Astrocyte of the cerebellum (primary cell): ENCODE data around the gene GCNT1.
"Not testable (repeated sequence)": the region's sequence is repeated elsewhere in the genome, so short reads cannot be mapped to it uniquely, and the experiment has no call there.

Source experiments
- DNase-seq: peaks from one replicate; pipeline ENCODE4 v3.0.0-alpha.2; 2011; ENCODE audit warnings: low read depth
- H3K4me3 ChIP-seq: 2 replicates; pipeline ENCODE4 v1.5.1; 2011; ENCODE audit warnings: mild to moderate bottlenecking, low read depth, low read length, moderate library complexity
- in situ Hi-C: cut with HindIII; loops from 2 replicates; pipeline ENCODE4 v1.10.0; 2017; ENCODE audit warnings: low sequenced_read_pairs
- TF ChIP-seq, protein P1 (sequence below): IDR thresholded peaks from 2 replicates; pipeline ENCODE4 v1.5.1; 2012; ENCODE audit warnings: low read length, low read depth, moderate library complexity, mild to moderate bottlenecking; ENCODE audit errors: missing control alignments

GCNT1 gene

GRCh38 chr9:76531231-76531780 is 72.3 kb downstream of the GCNT1 start:
- in situ Hi-C loops = loop anchor here (5.0 kb wide), 1 partner anchor 59 kb away; no protein-coding TSS in a partner anchor
- H3K4me3 ChIP-seq = no peak overlapping the region
- TF ChIP-seq, protein P1, sequence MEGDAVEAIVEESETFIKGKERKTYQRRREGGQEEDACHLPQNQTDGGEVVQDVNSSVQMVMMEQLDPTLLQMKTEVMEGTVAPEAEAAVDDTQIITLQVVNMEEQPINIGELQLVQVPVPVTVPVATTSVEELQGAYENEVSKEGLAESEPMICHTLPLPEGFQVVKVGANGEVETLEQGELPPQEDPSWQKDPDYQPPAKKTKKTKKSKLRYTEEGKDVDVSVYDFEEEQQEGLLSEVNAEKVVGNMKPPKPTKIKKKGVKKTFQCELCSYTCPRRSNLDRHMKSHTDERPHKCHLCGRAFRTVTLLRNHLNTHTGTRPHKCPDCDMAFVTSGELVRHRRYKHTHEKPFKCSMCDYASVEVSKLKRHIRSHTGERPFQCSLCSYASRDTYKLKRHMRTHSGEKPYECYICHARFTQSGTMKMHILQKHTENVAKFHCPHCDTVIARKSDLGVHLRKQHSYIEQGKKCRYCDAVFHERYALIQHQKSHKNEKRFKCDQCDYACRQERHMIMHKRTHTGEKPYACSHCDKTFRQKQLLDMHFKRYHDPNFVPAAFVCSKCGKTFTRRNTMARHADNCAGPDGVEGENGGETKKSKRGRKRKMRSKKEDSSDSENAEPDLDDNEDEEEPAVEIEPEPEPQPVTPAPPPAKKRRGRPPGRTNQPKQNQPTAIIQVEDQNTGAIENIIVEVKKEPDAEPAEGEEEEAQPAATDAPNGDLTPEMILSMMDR = no peak
- no peak for DNase-seq

DNA sequence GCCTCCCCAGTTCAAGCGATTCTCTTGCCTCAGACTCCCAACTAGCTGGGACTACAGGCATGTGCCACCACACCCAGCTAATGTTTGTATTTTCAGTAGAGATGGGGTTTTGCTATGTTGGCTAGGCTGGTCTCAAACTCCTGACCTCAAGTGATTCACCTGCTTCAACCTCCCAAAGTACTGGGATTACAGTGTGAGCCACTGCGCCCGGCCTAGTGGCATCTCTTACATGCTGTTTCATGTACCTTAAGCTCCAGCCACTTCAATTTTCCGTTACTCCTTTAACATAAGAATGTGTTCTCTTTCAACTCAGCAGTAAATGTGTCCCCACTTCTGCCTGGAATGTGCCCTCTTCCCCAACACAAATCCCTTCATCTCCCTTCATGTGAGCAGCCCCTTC is 73.9 kb downstream of the GCNT1 start:
- in situ Hi-C loops = loop anchor here (5.0 kb wide), 1 partner anchor 61 kb away; no protein-coding TSS in a partner anchor
- not testable (repeated sequence) for DNase-seq, H3K4me3 ChIP-seq

DNA sequence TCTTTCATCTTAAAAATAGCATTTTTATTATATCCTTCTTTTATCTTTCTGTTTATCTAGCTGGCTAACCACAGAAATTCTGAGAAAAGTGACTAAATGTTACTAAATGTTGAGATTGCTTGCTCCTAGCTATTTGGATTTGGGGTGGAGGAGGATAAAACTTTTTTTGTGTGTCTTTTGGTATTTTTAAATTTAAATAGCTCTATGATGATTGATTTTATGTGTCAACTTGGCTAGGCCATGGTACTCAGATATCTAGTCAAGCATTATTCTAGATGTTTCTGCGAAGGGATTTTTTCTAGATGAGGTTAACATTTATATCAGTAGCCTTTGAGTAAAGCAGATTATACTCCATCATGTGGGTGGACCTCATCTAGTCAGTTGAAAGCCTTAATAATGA is 75.0 kb downstream of the GCNT1 start:
- in situ Hi-C loops = loop anchor here (5.0 kb wide), 1 partner anchor 62 kb away; no protein-coding TSS in a partner anchor

DNA sequence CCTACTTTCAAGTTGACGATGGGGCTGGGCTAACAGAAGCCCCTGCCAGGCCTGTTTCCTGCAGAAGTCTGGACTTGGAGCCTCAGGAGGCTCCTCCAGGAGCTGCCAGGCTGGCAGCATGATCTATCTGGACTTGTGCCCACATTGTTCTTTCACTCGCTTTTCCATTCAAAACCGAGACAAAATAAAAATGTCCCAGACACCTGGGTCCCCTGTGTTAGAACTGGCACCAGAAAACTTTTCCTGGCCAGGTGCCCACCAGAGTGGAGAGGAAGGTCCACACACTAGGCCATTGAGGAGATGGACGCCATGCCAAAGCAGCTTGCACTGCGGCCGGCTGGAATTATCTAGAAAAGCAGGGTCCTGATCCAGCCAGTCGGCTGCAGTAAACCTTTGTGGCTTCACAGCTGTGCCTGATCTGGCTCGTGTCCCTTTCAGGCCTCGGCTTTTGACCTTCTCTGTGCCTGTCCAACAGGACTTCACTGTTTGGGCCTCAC is 78.2 kb downstream of the GCNT1 start:
- no peak overlapping the region for H3K4me3 ChIP-seq
- in situ Hi-C loops = no loop called here
- TF ChIP-seq, protein P1 = no peak
- DNase-seq = no peak

More for the DNA sequence above, 75.0 kb downstream of the GCNT1 start:
- DNase-seq = no peak
- no peak overlapping the region for H3K4me3 ChIP-seq
- TF ChIP-seq, protein P1 = no peak

DNA sequence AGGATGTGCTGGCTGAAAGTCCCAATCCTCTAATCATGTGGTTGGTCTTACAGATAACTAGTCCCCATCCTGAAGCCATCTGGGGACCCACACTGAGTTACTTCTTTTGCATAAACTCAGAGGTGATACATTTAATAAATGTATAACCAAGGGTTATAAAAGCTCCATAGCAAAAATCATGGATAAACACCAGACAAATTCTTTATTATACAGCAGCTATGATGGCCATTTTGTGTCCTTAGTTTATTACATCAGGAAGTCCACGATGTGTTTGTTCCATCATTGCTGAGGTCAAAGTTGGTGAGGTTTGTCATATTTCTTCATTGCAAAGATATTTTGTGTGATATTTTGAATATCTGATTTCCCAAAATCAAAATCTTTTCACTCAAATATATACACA is 80.2 kb downstream of the GCNT1 start:
- in situ Hi-C loops = no loop called here
- TF ChIP-seq, protein P1 = no peak
- DNase-seq = no peak

GRCh38 chr9:76542360-76542759 is 83.4 kb downstream of the GCNT1 start:
- in situ Hi-C loops = no loop called here
- no peak for DNase-seq
- H3K4me3 ChIP-seq = no peak overlapping the region
- TF ChIP-seq, protein P1 = no peak

More for the DNA sequence above, 80.2 kb downstream of the GCNT1 start:
- no peak overlapping the region for H3K4me3 ChIP-seq

DNA sequence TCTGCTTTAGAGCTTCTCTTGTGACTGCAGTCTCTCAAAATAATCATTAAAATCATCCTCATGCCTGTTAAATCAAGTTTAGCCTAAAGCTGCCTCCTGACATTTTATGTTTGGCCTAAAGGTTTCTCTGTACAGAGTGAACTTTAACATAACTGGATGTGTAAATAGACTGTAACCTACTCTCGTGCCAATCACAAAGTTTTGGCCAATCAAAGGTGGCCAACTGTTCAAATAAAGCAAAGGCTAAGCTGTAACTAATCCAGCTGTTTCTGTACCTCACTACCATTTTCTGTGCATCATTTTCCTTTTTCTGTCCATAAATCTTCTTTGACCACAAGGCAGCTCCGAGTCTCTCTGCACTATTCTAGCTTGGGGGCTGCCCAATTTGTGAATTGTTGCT is 86.2 kb downstream of the GCNT1 start:
- no peak overlapping the region for H3K4me3 ChIP-seq
- TF ChIP-seq, protein P1 = no peak
- in situ Hi-C loops = no loop called here
- DNase-seq = no peak
